Measurements from ENCODE around the gene SLC66A3.

SLC66A3 gene

DNA sequence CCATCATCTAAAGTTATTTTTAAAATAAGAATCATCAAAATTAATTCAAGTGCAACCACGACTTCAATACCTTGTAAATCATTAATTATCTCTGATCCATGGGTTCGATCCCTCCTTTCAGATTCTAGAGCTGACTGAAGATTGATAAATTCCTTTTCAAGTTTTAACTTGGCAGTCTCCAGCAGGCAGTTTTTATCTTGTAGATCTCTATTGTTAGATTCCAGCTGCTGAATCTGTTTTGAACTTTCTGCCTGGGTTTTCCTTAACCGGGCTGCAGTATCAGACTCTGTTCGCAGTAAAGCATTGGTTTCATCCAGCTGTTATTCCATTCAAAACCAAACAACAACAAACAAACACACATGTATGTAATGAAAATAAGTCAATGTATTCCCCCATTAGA lies 59.5 kb downstream of the SLC66A3 start:
- DNase-seq (ENCODE audit: low read depth): no peak

DNA sequence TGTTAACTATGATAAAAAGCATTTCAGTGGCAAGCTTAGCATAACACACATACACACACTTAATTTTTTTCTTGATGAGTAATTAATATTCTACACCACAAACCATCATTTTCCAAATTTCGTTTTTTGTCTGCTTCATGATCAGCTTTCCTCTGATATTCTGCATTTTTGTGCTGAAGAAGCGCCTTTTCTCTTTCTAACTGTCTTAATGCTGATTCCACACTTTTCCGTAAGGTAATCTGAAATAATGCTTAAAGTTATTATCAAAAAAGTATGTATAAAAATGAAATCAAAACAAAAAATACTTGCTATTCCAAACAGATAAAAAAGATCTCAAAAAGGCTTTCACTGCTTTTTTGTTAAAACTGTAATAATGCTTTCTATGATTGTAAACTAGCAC lies 60.1 kb downstream of the SLC66A3 start:
- DNase-seq (ENCODE audit: low read depth): no peak

DNA sequence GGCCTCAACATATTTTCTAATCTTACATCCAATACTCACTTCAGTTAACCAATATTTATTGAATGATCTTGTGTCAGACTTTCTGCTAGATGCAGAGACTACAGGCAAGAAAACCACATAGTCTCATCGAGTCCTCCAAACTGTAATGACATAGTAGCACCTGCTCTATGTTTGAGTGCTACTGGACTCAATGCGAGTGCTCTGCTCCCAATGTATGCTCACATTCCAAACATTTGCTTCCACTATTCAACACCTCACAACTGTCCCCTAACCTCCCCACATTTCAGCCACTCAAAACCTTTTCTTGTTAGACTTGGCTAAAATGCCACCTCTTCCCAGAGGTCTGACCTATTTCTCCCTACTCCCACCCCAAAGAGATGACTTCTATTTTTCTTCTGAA lies 65.2 kb downstream of the SLC66A3 start:
- no peak for DNase-seq (ENCODE audit: low read depth)

DNA sequence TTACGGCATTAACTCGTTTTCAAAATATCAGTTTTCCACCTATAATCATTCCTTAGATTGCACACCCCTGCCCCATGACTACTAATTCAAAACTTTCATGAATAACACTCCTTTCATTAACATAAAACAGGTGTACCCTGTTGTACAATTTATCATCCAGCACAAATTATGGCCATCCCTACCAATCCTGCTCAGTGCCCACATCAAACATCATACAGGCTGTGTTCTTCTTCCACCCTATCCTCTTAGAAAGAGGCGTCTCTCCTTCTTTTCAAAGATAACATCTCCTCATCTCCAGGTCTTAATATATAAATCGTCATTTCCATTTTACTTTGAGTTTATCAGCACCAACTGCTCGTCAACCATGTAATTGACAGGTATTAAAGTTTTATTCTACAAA lies 67.6 kb downstream of the SLC66A3 start:
- DNase-seq (ENCODE audit: low read depth): no peak

GRCh38 chr2:11224887-11225286 lies 69.6 kb downstream of the SLC66A3 start:
- DNase-seq (ENCODE audit: low read depth): no peak

DNA sequence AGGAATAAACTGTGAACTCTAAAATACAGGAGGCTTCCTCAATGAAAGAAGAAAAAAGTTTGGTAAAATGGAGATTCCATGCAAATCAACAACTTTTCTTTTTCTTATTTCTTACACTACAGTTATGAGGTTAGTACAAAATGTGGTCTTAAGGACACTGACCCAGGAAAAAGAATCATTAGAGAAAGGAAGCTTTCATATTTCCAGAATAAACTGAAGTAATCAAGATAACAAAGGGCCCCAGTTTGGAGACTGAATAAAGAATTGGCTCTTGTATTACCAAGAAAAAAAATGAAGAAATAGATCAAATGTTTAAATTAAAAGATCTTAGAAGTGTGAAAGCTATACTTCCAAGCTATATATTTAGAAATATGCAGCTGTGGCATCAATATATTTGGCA lies 72.3 kb downstream of the SLC66A3 start:
- no peak for DNase-seq (ENCODE audit: low read depth)

Measured in activated T-cell treated with anti-CD3 and anti-CD28 coated beads for 24 hours (primary cell).